Fibroblast of pulmonary artery (primary cell): ENCODE measurements around the gene SLC5A2.

Experiments
- DNase-seq: peaks from one replicate; pipeline ENCODE4 v3.0.0-alpha.2; 2010; ENCODE audit warnings: low read depth
- H3K4me3 ChIP-seq: replicated peaks from 2 replicates; pipeline ENCODE4 v1.5.1; 2011; ENCODE audit warnings: low read depth, mild to moderate bottlenecking, control low read depth, low read length, moderate library complexity
- CTCF ChIP-seq: IDR thresholded peaks from 2 replicates; pipeline ENCODE4 v1.5.1; 2011; ENCODE audit warnings: mild to moderate bottlenecking, control low read depth, low read length, inconsistent platforms; ENCODE audit errors: missing control alignments

Gene SLC5A2

GRCh38 chr16:31504159-31504558 lies 21.2 kb downstream of the SLC5A2 start:
- TF ChIP-seq CTCF = no peak
- no peak overlapping the region for H3K4me3 ChIP-seq
- DNase-seq = no peak

- TF ChIP-seq CTCF = no peak
- H3K4me3 ChIP-seq = no peak overlapping the region
- DNase-seq = no peak
Observed at GRCh38 chr16:31505483-31505882, 22.6 kb downstream of the SLC5A2 start.

- DNase-seq = no peak
- no peak for TF ChIP-seq CTCF
- peak overlapping the region; percentile 96 for H3K4me3 ChIP-seq
Observed at GRCh38 chr16:31507617-31507928, 24.6 kb downstream of the SLC5A2 start.

- TF ChIP-seq CTCF = no peak
- DNase-seq = peak; percentile 87
- H3K4me3 ChIP-seq = peak within 1 kb of the TSS; percentile 96
Observed at GRCh38 chr16:31507929-31508705, 25.2 kb downstream of the SLC5A2 start, which contains the start of gene RUSF1. RUSF1 (minus strand) TSS chr16:31508391; CDS start chr16:31508373, 18 bp downstream.

- DNase-seq = peak; percentile 59
- no peak for TF ChIP-seq CTCF
- peak overlapping the region; percentile 96 for H3K4me3 ChIP-seq
Observed at GRCh38 chr16:31508706-31509195, 25.8 kb downstream of the SLC5A2 start.

GRCh38 chr16:31513126-31513525 lies 30.2 kb downstream of the SLC5A2 start:
- no peak overlapping the region for H3K4me3 ChIP-seq
- TF ChIP-seq CTCF = no peak
- peak; percentile 42 for DNase-seq

- no peak for TF ChIP-seq CTCF
- H3K4me3 ChIP-seq = no peak overlapping the region
- DNase-seq = no peak
Observed at GRCh38 chr16:31513884-31514283, 31.0 kb downstream of the SLC5A2 start.
